Activated naive CD8-positive, alpha-beta T cell treated with anti-CD3 and anti-CD28 coated beads, Interleukin-2, amount 50 U/mL, for 24 hours (primary cell): ENCODE measurements around the gene LRFN2.

Experiments used
- ATAC-seq: fragments of 150-1000 bp; cut with Tn5 transposase; one replicate; pipeline ENCODE4 v1.10.0; 2021
- DNase-seq: peaks from one replicate; pipeline ENCODE4 v3.0.0; 2021
- H3K27ac Mint-ChIP-seq: one replicate; pipeline ENCODE4 v1.8.0; 2021; ENCODE audit warnings: mild to moderate bottlenecking, mixed read lengths
- H3K27me3 Mint-ChIP-seq: one replicate; pipeline ENCODE4 v1.8.0; 2021; ENCODE audit warnings: mixed read lengths
- H3K36me3 Mint-ChIP-seq: one replicate; pipeline ENCODE4 v1.8.0; 2021; ENCODE audit warnings: low read depth, mixed read lengths
- H3K4me1 Mint-ChIP-seq: one replicate; pipeline ENCODE4 v1.8.0; 2021; ENCODE audit warnings: mixed read lengths
- H3K4me3 Mint-ChIP-seq: one replicate; pipeline ENCODE4 v1.8.0; 2021; ENCODE audit warnings: mild to moderate bottlenecking, moderate library complexity, mixed read lengths
- H3K9me3 Mint-ChIP-seq: one replicate; pipeline ENCODE4 v1.8.0; 2021; ENCODE audit warnings: mixed read lengths

LRFN2 gene

GRCh38 chr6:40587240-40588069 is at the start of gene LRFN2:
TSS of gene LRFN2 (minus strand) at chr6:40587364.
- Mint-ChIP-seq H3K9me3 (no peaks in the 10 kb centered on the region), H3K27ac (no peak within 1 kb of the TSS), H3K27me3 (peaks cover 29% of the 10 kb centered on the region), H3K36me3 (no peaks in the 10 kb centered on the region), H3K4me1 (peaks cover 8% of the 10 kb centered on the region), H3K4me3 (peak within 1 kb of the TSS; percentile 76)
- peak; percentile 85 for ATAC-seq
- DNase-seq: peak; percentile 74

GRCh38 chr6:40634429-40634828 is 47.3 kb upstream of the LRFN2 start:
- no peaks in the 10 kb centered on the region for H3K9me3 Mint-ChIP-seq
- no peaks in the 10 kb centered on the region for H3K27me3 Mint-ChIP-seq
- no peak for DNase-seq
- no peak overlapping the region for H3K27ac Mint-ChIP-seq
- no peaks in the 10 kb centered on the region for H3K36me3 Mint-ChIP-seq
- no peaks in the 10 kb centered on the region for H3K4me1 Mint-ChIP-seq
- no peak overlapping the region for H3K4me3 Mint-ChIP-seq
- ATAC-seq: no peak

DNA sequence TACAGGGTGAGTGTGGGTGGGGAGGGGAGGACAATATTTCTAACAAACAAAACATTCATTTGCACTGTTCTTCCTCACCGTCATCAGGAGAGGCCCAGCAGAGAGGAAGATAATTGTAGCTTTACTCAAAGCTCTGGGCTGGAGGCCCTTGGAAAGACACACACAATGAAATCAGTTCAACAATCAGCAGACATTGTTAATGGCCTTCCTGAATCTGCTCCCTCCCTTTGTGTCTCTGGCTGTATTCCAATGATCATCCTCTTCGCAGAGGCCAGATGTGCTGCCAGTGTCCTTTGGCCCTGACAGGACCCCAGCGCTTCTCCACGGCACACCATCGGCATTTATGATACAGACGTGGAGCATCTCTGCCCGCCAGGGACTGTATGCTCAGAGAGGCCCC is 44.6 kb upstream of the LRFN2 start:
- H3K36me3 Mint-ChIP-seq: no peaks in the 10 kb centered on the region
- H3K9me3 Mint-ChIP-seq: no peaks in the 10 kb centered on the region
- H3K27ac Mint-ChIP-seq: no peak overlapping the region
- DNase-seq: no peak
- no peaks in the 10 kb centered on the region for H3K27me3 Mint-ChIP-seq
- H3K4me1 Mint-ChIP-seq: no peaks in the 10 kb centered on the region
- ATAC-seq: no peak
- H3K4me3 Mint-ChIP-seq: no peak overlapping the region

GRCh38 chr6:40630488-40630887 is 43.3 kb upstream of the LRFN2 start:
- no peak for ATAC-seq
- Mint-ChIP-seq H3K9me3 (no peaks in the 10 kb centered on the region), H3K36me3 (no peaks in the 10 kb centered on the region), H3K4me3 (no peak overlapping the region), H3K4me1 (no peaks in the 10 kb centered on the region), H3K27me3 (no peaks in the 10 kb centered on the region), H3K27ac (no peak overlapping the region)
- no peak for DNase-seq

DNA sequence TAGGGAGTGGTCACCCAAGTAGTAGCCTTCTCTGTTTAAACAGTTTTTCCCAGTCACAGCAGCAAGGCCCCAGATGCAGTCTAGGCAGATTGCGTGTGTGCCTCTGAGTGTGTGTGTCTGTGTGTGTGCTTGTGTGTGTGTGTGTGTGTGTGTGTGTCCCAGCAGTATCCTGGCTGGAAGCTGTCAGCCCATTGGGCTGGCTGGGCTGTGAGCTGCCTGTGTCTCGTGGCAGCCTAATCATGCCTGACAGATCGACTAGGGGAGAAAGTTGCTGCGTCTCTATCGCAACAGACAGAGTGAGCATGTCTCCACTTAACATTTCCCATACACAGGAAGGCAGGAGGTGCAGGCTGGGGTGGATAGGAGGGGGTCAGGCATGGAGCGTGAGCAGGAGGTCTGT is 42.9 kb upstream of the LRFN2 start:
- Mint-ChIP-seq H3K4me1 (no peaks in the 10 kb centered on the region), H3K27ac (no peak overlapping the region), H3K27me3 (no peaks in the 10 kb centered on the region), H3K36me3 (no peaks in the 10 kb centered on the region), H3K9me3 (no peaks in the 10 kb centered on the region), H3K4me3 (no peak overlapping the region)
- no peak for DNase-seq
- no peak for ATAC-seq

DNA sequence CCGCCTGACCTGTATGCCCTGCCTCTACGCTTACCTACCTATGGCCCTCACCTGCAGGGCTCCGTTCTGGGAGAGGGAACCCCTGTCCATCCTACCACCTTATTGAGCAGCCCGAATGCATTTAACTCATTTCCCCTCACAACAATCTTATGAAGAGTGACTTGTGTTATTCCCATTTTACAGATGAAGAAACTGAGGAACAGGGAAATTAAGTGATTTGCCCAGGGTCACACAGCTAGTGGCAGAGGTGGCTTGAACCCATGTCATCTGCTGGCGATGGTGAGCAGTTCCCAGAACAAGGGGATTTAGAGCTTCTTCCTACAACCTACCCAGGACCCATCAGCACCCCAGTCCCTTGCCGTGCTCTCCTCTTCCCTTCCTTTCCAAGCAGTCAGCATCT is 42.3 kb upstream of the LRFN2 start:
- DNase-seq (no peak), ATAC-seq (no peak)
- Mint-ChIP-seq H3K9me3 (no peaks in the 10 kb centered on the region), H3K4me1 (no peaks in the 10 kb centered on the region), H3K36me3 (no peaks in the 10 kb centered on the region), H3K27ac (no peak overlapping the region), H3K27me3 (no peaks in the 10 kb centered on the region), H3K4me3 (no peak overlapping the region)

- no peaks in the 10 kb centered on the region for H3K9me3 Mint-ChIP-seq
- ATAC-seq (no peak), DNase-seq (no peak)
- H3K27ac Mint-ChIP-seq: no peak overlapping the region
- no peak overlapping the region for H3K4me3 Mint-ChIP-seq
- H3K27me3 Mint-ChIP-seq: no peaks in the 10 kb centered on the region
- no peaks in the 10 kb centered on the region for H3K4me1 Mint-ChIP-seq
- no peaks in the 10 kb centered on the region for H3K36me3 Mint-ChIP-seq
Observed at GRCh38 chr6:40627316-40627715, 40.2 kb upstream of the LRFN2 start.

GRCh38 chr6:40626886-40627285 is 39.7 kb upstream of the LRFN2 start:
- DNase-seq (no peak), ATAC-seq (no peak)
- Mint-ChIP-seq H3K4me1 (no peaks in the 10 kb centered on the region), H3K4me3 (no peak overlapping the region), H3K27ac (no peak overlapping the region), H3K36me3 (no peaks in the 10 kb centered on the region), H3K9me3 (no peaks in the 10 kb centered on the region), H3K27me3 (no peaks in the 10 kb centered on the region)

- DNase-seq: no peak
- H3K36me3 Mint-ChIP-seq: no peaks in the 10 kb centered on the region
- no peak overlapping the region for H3K4me3 Mint-ChIP-seq
- no peak for ATAC-seq
- no peaks in the 10 kb centered on the region for H3K9me3 Mint-ChIP-seq
- no peaks in the 10 kb centered on the region for H3K4me1 Mint-ChIP-seq
- H3K27me3 Mint-ChIP-seq: no peaks in the 10 kb centered on the region
- no peak overlapping the region for H3K27ac Mint-ChIP-seq
Observed at GRCh38 chr6:40623932-40624331, 36.8 kb upstream of the LRFN2 start.

GRCh38 chr6:40623178-40623577 is 36.0 kb upstream of the LRFN2 start:
- no peaks in the 10 kb centered on the region for H3K9me3 Mint-ChIP-seq
- H3K4me3 Mint-ChIP-seq: no peak overlapping the region
- no peak overlapping the region for H3K27ac Mint-ChIP-seq
- H3K27me3 Mint-ChIP-seq: peaks cover 5% of the 10 kb centered on the region
- no peak for ATAC-seq
- H3K4me1 Mint-ChIP-seq: no peaks in the 10 kb centered on the region
- H3K36me3 Mint-ChIP-seq: no peaks in the 10 kb centered on the region
- no peak for DNase-seq

- no peaks in the 10 kb centered on the region for H3K4me1 Mint-ChIP-seq
- H3K27me3 Mint-ChIP-seq: peaks cover 14% of the 10 kb centered on the region
- ATAC-seq (no peak), DNase-seq (no peak)
- H3K36me3 Mint-ChIP-seq: no peaks in the 10 kb centered on the region
- no peak overlapping the region for H3K27ac Mint-ChIP-seq
- no peaks in the 10 kb centered on the region for H3K9me3 Mint-ChIP-seq
- no peak overlapping the region for H3K4me3 Mint-ChIP-seq
Observed at GRCh38 chr6:40620574-40621240, 33.5 kb upstream of the LRFN2 start.

DNA sequence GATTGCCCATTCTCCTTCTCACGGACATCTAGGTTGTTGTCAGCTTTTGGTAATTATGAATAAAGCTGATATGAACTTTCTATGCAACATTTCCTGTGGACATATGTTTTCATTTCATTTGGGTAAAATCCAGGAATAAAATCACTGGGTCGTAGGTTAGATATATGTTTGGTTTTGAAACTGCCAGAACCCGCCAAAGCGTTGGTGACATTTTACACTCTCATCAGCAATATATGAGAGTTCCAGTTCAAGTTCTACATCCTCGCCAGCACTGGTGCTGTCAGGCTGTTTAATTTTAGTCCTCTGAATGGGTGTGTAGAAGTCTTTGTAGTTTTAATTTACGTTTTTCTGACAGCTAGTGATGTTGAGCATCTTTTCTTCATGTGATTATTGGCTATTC is 27.5 kb upstream of the LRFN2 start:
- Mint-ChIP-seq H3K36me3 (no peaks in the 10 kb centered on the region), H3K27ac (no peak overlapping the region), H3K27me3 (peaks cover 30% of the 10 kb centered on the region), H3K4me1 (no peaks in the 10 kb centered on the region), H3K9me3 (no peaks in the 10 kb centered on the region), H3K4me3 (no peak overlapping the region)
- no peak for DNase-seq
- ATAC-seq: no peak

GRCh38 chr6:40611912-40612311 is 24.7 kb upstream of the LRFN2 start:
- Mint-ChIP-seq H3K36me3 (no peaks in the 10 kb centered on the region), H3K9me3 (no peaks in the 10 kb centered on the region), H3K27me3 (peaks cover 28% of the 10 kb centered on the region), H3K4me3 (no peak overlapping the region), H3K27ac (no peak overlapping the region), H3K4me1 (no peaks in the 10 kb centered on the region)
- ATAC-seq (no peak), DNase-seq (no peak)

GRCh38 chr6:40611434-40611833 is 24.3 kb upstream of the LRFN2 start:
- Mint-ChIP-seq H3K27ac (no peak overlapping the region), H3K4me1 (no peaks in the 10 kb centered on the region), H3K27me3 (peaks cover 24% of the 10 kb centered on the region), H3K9me3 (no peaks in the 10 kb centered on the region), H3K36me3 (no peaks in the 10 kb centered on the region), H3K4me3 (no peak overlapping the region)
- DNase-seq: no peak
- no peak for ATAC-seq

- Mint-ChIP-seq H3K27me3 (peaks cover 25% of the 10 kb centered on the region), H3K4me3 (no peak overlapping the region), H3K27ac (no peak overlapping the region), H3K9me3 (no peaks in the 10 kb centered on the region), H3K36me3 (no peaks in the 10 kb centered on the region), H3K4me1 (no peaks in the 10 kb centered on the region)
- ATAC-seq (no peak), DNase-seq (no peak)
Observed at GRCh38 chr6:40610229-40610628, 23.1 kb upstream of the LRFN2 start.
